ENCODE results near the gene TGIF1. TPM values are rescaled to one million over a fixed set of nuclear protein-coding genes. Genes with fewer than 3 reads are reported as not detected.

The TGIF1 gene
- total RNA-seq, 3 donors from 2014 or later (not counting 1 experiment from before 2014, with no cell fraction given), result 57.5 to 74.7 (median 60.4) TPM

DNA sequence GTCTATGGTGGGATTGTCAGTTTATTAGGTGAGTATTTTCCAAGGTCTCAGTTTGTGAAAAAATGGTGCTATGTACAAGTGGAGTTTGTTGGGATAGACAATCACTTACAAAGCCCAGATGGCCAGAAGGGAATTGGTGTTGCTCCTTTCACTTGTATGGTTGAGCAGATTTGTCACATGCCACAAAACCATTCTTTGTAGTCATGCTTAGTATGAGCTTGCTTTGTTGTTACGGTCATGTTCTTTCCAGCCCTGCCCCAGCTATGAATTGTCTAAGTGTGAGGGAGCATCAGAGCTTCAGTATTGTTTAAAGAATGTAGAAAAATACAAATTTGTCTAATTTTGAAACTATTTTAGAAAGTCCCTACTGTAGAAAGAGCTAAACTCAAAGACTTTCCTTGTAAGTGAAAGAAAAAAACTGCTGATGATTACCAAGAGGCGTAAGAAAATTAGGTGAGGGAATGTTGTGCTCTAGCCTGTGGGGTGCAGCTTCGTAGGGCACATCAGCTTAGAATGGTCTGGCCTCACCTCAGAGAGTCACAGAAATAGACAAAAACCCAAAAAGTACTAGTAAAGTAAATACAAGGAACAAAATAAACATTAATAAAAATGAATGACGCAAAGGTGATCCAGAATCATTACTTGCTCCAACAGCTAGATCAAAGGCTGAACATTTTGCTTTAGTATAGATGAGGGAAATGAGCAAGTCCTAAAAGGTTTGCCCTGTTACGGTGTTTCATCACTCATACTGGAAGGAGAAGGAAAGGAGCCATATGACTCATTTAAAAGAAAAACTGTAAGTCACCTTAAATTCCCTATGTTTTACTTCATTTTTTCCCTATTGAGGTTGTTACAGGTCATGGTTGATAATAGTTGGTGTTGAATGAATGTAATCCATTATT, 9.2 kb downstream of the TGIF1 start:
- H3K27me3 Mint-ChIP-seq (ENCODE audit: low read depth in 2 of 2), result no peaks in the 10 kb centered on the region
- DNase-seq, result peak in 1 of 2 donors; percentile 35
- peak overlapping the region; percentile 71 to 78 for H3K27ac Mint-ChIP-seq
- peaks cover 20 to 21% of the 10 kb centered on the region in 2 donors for H3K4me1 Mint-ChIP-seq
- H3K36me3 Mint-ChIP-seq, result peaks cover 13% of the 10 kb centered on the region
- intact Hi-C loops (cut with micrococcal nuclease), result loop anchor here (10.0 kb wide), 1 partner anchor 134 kb away; no protein-coding TSS in a partner anchor
- peaks cover 0 to 3% of the 10 kb centered on the region in 2 donors for H3K9me3 Mint-ChIP-seq
- H3K27ac ChIP-seq (ENCODE audit: low read length), result peak overlapping the region; percentile 45
- H3K4me3 ChIP-seq (ENCODE audit: low read length), result no peak overlapping the region
- H3K4me3 Mint-ChIP-seq, result peak overlapping the region; percentile 19
- H3K27me3 ChIP-seq (ENCODE audit: control insufficient read depth, insufficient read depth, low read length), result no peaks in the 10 kb centered on the region
- peaks cover 6% of the 10 kb centered on the region for H3K4me1 ChIP-seq (ENCODE audit: control insufficient read depth, insufficient read depth, low read length)
- peaks cover 21% of the 10 kb centered on the region for H3K36me3 ChIP-seq (ENCODE audit: control insufficient read depth, insufficient read depth, low read length)
- no peaks in the 10 kb centered on the region for H3K9me3 ChIP-seq (ENCODE audit: control insufficient read depth, insufficient read depth, low read length)
- TF ChIP-seq, protein P1, sequence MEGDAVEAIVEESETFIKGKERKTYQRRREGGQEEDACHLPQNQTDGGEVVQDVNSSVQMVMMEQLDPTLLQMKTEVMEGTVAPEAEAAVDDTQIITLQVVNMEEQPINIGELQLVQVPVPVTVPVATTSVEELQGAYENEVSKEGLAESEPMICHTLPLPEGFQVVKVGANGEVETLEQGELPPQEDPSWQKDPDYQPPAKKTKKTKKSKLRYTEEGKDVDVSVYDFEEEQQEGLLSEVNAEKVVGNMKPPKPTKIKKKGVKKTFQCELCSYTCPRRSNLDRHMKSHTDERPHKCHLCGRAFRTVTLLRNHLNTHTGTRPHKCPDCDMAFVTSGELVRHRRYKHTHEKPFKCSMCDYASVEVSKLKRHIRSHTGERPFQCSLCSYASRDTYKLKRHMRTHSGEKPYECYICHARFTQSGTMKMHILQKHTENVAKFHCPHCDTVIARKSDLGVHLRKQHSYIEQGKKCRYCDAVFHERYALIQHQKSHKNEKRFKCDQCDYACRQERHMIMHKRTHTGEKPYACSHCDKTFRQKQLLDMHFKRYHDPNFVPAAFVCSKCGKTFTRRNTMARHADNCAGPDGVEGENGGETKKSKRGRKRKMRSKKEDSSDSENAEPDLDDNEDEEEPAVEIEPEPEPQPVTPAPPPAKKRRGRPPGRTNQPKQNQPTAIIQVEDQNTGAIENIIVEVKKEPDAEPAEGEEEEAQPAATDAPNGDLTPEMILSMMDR (IDR thresholded peaks at IDR 0.05), result no peak
- 61% methylated on average over 5 of the region's 5 CpGs for WGBS (ENCODE audit: insufficient coverage)
- ATAC-seq, result no peak

DNA sequence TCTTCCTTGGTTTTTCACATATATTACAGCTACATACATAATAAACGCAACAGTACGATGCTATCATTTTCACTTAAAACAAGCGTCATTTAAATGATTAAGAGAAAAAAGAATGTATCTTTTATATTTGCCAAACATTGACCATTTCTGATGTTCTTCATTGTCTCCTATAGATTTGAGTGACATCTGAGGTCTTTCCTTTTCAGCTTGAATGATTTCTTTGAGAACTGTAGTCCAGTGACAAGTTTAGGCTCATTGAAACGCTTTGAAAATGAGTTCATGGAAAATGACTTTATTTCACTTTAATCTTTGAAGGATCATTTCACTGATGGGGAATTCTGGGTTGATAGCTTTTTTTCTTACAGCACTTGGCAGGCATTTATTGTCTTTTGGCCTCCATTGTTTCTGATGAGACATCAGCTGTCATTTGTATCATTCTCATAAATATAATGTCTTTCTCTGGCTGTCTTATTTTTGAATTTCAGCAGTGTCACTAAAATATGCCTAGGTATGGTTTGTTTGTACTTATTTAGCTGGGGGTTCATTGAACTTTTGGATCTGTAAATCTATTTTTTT, 10.9 kb downstream of the TGIF1 start:
- TF ChIP-seq, protein P1 (IDR thresholded peaks at IDR 0.05), result no peak
- peaks cover 13% of the 10 kb centered on the region for H3K36me3 Mint-ChIP-seq
- no peaks in the 10 kb centered on the region for H3K27me3 ChIP-seq (ENCODE audit: control insufficient read depth, insufficient read depth, low read length)
- peaks cover 15% of the 10 kb centered on the region in 2 donors for H3K4me1 Mint-ChIP-seq
- no peaks in the 10 kb centered on the region for H3K9me3 ChIP-seq (ENCODE audit: control insufficient read depth, insufficient read depth, low read length)
- peaks cover 21% of the 10 kb centered on the region for H3K36me3 ChIP-seq (ENCODE audit: control insufficient read depth, insufficient read depth, low read length)
- WGBS (ENCODE audit: insufficient coverage), result 92% methylated on average over 1 of the region's 4 CpGs
- ATAC-seq, result no peak
- no peak overlapping the region for H3K27ac Mint-ChIP-seq
- no peak overlapping the region for H3K27ac ChIP-seq (ENCODE audit: low read length)
- no peak overlapping the region for H3K4me3 Mint-ChIP-seq
- intact Hi-C loops (cut with micrococcal nuclease), result no loop called here
- peaks cover 0 to 3% of the 10 kb centered on the region in 2 donors for H3K9me3 Mint-ChIP-seq
- DNase-seq, result no peak
- H3K4me1 ChIP-seq (ENCODE audit: control insufficient read depth, insufficient read depth, low read length), result peaks cover 6% of the 10 kb centered on the region
- H3K27me3 Mint-ChIP-seq (ENCODE audit: low read depth in 2 of 2), result no peaks in the 10 kb centered on the region
- no peak overlapping the region for H3K4me3 ChIP-seq (ENCODE audit: low read length)

DNA sequence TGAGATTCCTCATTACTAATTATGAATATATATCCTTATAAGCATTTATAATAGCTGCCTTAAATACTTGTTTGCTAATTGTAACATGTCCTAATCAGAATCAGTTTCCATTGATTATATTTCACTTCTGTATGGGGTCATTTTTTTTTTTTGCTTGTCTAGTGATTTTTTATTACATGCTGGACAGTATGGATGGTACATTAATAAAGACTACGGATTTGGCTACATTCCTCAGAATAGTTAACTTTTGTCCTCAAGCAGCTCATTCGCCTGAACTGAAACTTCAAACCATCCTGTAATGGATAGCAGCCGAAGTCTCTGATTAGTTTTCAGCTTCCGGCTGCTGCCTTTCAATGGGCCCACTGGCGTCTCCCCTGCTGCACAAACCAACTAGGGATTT, 11.7 kb downstream of the TGIF1 start:
- H3K27me3 ChIP-seq (ENCODE audit: control insufficient read depth, insufficient read depth, low read length), result no peaks in the 10 kb centered on the region
- Mint-ChIP-seq H3K27ac (no peak overlapping the region), H3K4me3 (no peak overlapping the region), H3K36me3 (peaks cover 13% of the 10 kb centered on the region), H3K27me3 (ENCODE audit: low read depth in 2 of 2) (no peaks in the 10 kb centered on the region), H3K9me3 (peaks cover 0 to 3% of the 10 kb centered on the region in 2 donors), H3K4me1 (peaks cover 15 to 21% of the 10 kb centered on the region in 2 donors)
- H3K36me3 ChIP-seq (ENCODE audit: control insufficient read depth, insufficient read depth, low read length), result peaks cover 18% of the 10 kb centered on the region
- no peak for DNase-seq
- 97% methylated on average over 5 of the region's 5 CpGs for WGBS (ENCODE audit: insufficient coverage)
- no peak overlapping the region for H3K4me3 ChIP-seq (ENCODE audit: low read length)
- H3K27ac ChIP-seq (ENCODE audit: low read length), result no peak overlapping the region
- ATAC-seq, result no peak
- intact Hi-C loops (cut with micrococcal nuclease), result no loop called here
- peaks cover 6% of the 10 kb centered on the region for H3K4me1 ChIP-seq (ENCODE audit: control insufficient read depth, insufficient read depth, low read length)
- TF ChIP-seq, protein P1 (IDR thresholded peaks at IDR 0.05), result no peak
- no peaks in the 10 kb centered on the region for H3K9me3 ChIP-seq (ENCODE audit: control insufficient read depth, insufficient read depth, low read length)

Data from natural killer cell (primary cell).